GM12878 (cell line): ENCODE data around the gene MTMR10. TPM values are rescaled to one million over a fixed set of nuclear protein-coding genes. Genes with fewer than 3 reads are reported as not detected.

Experiments
- ATAC-seq: fragments of 200-7000 bp; cut with Tn5 transposase; 3 replicates; pipeline ENCODE4 v1.9.1; 2020; ENCODE audit warnings: mild to moderate bottlenecking, moderate library complexity
- BruUV-seq: library from RNA; stranded (reverse); fragments of 400-500 nt; replicated peaks from 2 replicates; lab custom pipeline; 2021; lab: Mats Ljungman, UMichigan
- CTCF ChIA-PET: fragments of 300-600 bp; sonication (Branson Sonifier 250); formaldehyde crosslinking; extraction: SDS; loops from one replicate; lab custom pipeline; 2021; ENCODE audit warnings: inconsistent platforms; lab: Yijun Ruan, JAX
- POLR2A ChIA-PET: fragments of 350-600 bp; formaldehyde crosslinking; extraction: SDS; loops from one replicate; lab custom pipeline; 2021; ENCODE audit warnings: inconsistent platforms; lab: Charles Lee
- RAD21 ChIA-PET: fragments of 300-600 bp; sonication (Branson Sonifier 250); formaldehyde crosslinking; loops from one replicate; lab custom pipeline; 2023; ENCODE audit warnings: antibody characterized with exemption; ENCODE audit not compliant: unreplicated experiment; lab: Charles Lee
- SMC1A ChIA-PET: fragments of 300-600 bp; sonication (Branson Sonifier 250); formaldehyde crosslinking; loops from one replicate; lab custom pipeline; 2023; ENCODE audit not compliant: unreplicated experiment, uncharacterized antibody; lab: Charles Lee
- DNase-seq: peaks from one replicate; pipeline ENCODE4 v3.0.0-alpha.2; 2011; ENCODE audit warnings: low read depth, low spot score
- FAIRE-seq: peaks from 3 replicates; lab custom pipeline; 2011; peaks lifted over from hg19 to GRCh38; lab: Jason Lieb, UNC
- H2AFZ ChIP-seq: 2 replicates; pipeline ENCODE4 v1.6.0; 2011; ENCODE audit warnings: low read depth, low read length, control low read depth; ENCODE audit not compliant: control insufficient read depth
- H3K27ac ChIP-seq: 2 replicates; pipeline ENCODE4 v1.5.1; 2011; ENCODE audit warnings: control low read depth; ENCODE audit not compliant: control insufficient read depth, insufficient read depth
- H3K27me3 ChIP-seq, 2 experiments: replicated peaks in 1 of 2; 2 replicates each; pipeline versions ENCODE4 v1.6.0 to v1.6.1; 2011; ENCODE audit warnings: low read length in 1 of 2; ENCODE audit not compliant: control insufficient read depth in 2 of 2, insufficient read depth in 2 of 2
- H3K36me3 ChIP-seq, 2 experiments: 2 replicates each; pipeline ENCODE4 v1.5.1; 2011; ENCODE audit warnings: low read length in 1 of 2; ENCODE audit not compliant: control insufficient read depth in 2 of 2, insufficient read depth in 2 of 2
- H3K4me1 ChIP-seq: 2 replicates; pipeline ENCODE4 v1.6.1; 2011; ENCODE audit warnings: mild to moderate bottlenecking, low read length, moderate library complexity, mixed read lengths; ENCODE audit not compliant: control insufficient read depth, insufficient read depth
- H3K4me2 ChIP-seq: 2 replicates; pipeline ENCODE4 v1.6.0; 2011; ENCODE audit warnings: control low read depth; ENCODE audit not compliant: control insufficient read depth, insufficient read depth
- H3K4me3 ChIP-seq: fragments of 200-600 bp; sonication (generic); 2 replicates; pipeline ENCODE4 v1.5.1; 2016
- H3K79me2 ChIP-seq: 2 replicates; pipeline ENCODE4 v1.6.0; 2011; ENCODE audit warnings: low read length; ENCODE audit not compliant: control insufficient read depth, insufficient read depth
- H3K9ac ChIP-seq: 2 replicates; pipeline ENCODE4 v1.8.0; 2011; ENCODE audit warnings: low read length, control low read depth, mixed read lengths; ENCODE audit not compliant: control insufficient read depth, insufficient read depth
- H3K9me3 ChIP-seq: replicated peaks from 3 replicates; pipeline ENCODE4 v1.5.1; 2011; ENCODE audit warnings: mild to moderate bottlenecking, low read length; ENCODE audit not compliant: control insufficient read depth, insufficient read depth
- H4K20me1 ChIP-seq: 2 replicates; pipeline ENCODE4 v1.6.0; 2011; ENCODE audit not compliant: control insufficient read depth, insufficient read depth
- CBX5 ChIP-seq: sonication (generic); IDR thresholded peaks from 2 replicates; pipeline ENCODE4 v1.6.1; 2016; ENCODE audit warnings: low read depth, moderate library complexity, mild to moderate bottlenecking, inconsistent platforms
- HDGF ChIP-seq: fragments of 450-650 bp; IDR thresholded peaks from 2 replicates; pipeline ENCODE4 v1.6.1; 2016; ENCODE audit warnings: antibody characterized with exemption
- MTA2 ChIP-seq: fragments of 450-650 bp; IDR thresholded peaks from 2 replicates; pipeline ENCODE4 v1.6.1; 2016; ENCODE audit warnings: low read depth, mild to moderate bottlenecking, moderate library complexity
- POLR2AphosphoS2 ChIP-seq: IDR thresholded peaks from 2 replicates; pipeline ENCODE4 v1.6.1; 2011; ENCODE audit warnings: low read depth, mild to moderate bottlenecking, low read length, improper control_type of control experiment, moderate library complexity
- RELB ChIP-seq: fragments of 450-650 bp; IDR thresholded peaks from 2 replicates; pipeline ENCODE4 v1.6.1; 2017; ENCODE audit warnings: low read depth, mild to moderate bottlenecking, moderate library complexity
- SREBF1 ChIP-seq: IDR thresholded peaks from 2 replicates; pipeline ENCODE4 v1.6.1; 2012; ENCODE audit warnings: mild to moderate bottlenecking, low read length
- TARDBP ChIP-seq: IDR thresholded peaks from 2 replicates; pipeline ENCODE4 v1.6.1; 2016; ENCODE audit warnings: borderline replicate concordance
- ZBED1 ChIP-seq: IDR thresholded peaks from 2 replicates; pipeline ENCODE4 v1.6.1; 2016; ENCODE audit warnings: borderline replicate concordance
- ZNF217 ChIP-seq: fragments of 450-650 bp; IDR thresholded peaks from 2 replicates; pipeline ENCODE4 v1.6.1; 2017; ENCODE audit warnings: antibody characterized with exemption, mild to moderate bottlenecking
- WGBS: methylation state at CpG from one replicate; pipeline ENCODE4 v1.1.6; 2016; ENCODE audit warnings: low lambda C conversion rate; ENCODE audit not compliant: insufficient replicate concordance, insufficient coverage; ENCODE audit errors: missing lambda C conversion rate; 5-methylcytosine and 5-hydroxymethylcytosine counted together
- in situ Hi-C: fragments of 300-500 bp; cut with MboI; formaldehyde crosslinking; loops from 9 replicates; pipeline ENCODE4 v1.14.3; 2018; ENCODE audit warnings: mixed read lengths
- intact Hi-C: fragments of 100-400 bp; cut with micrococcal nuclease; formaldehyde crosslinking; loops from one replicate; pipeline ENCODE4 v1.14.2; 2022; ENCODE audit not compliant: unreplicated experiment
- polyA plus RNA-seq, 11 experiments: library from polyadenylated mRNA; depleted of rRNA in 4 of 11; unstranded in 6 of 11; stranded (reverse) in 5 of 11; fragments of >200 nt; fragmentation: Nextera tagmentation in 4 of 11; fragmentation: Illumina TruSeq in 1 of 11; extraction: Ambion mirVana in 4 of 11; extraction: Trizol in 1 of 11; gene quantifications; 1 replicate in 1 of 11; 2 replicates in 10 of 11; pipeline versions ENCODE4 v1.2.1 to v1.2.3, GENCODE V29; 2011 to 2016; ENCODE audit warnings: inconsistent platforms in 2 of 11, missing spikeins in 2 of 11, low read depth in 1 of 11
- total RNA-seq, 4 experiments: library from RNA; depleted of rRNA in 3 of 4; stranded (reverse); fragments of >200 nt in 3 of 4; fragmentation: Illumina TruSeq in 1 of 4; extraction: Trizol in 1 of 4; gene quantifications; 2 replicates each; pipeline versions ENCODE4 v1.2.1 to v1.2.3, GENCODE V29; 2013 to 2021

MTMR10 gene
- total and polyA plus RNA-seq, 10 of the 15 experiments (the other 5 are each of a cell fraction or from before 2014, with no cell fraction given) = 1.9 to 13.6 (median 8.9) TPM

- no peak for FAIRE-seq
- Histone ChIP-seq H3K27me3 (no peaks in the 10 kb centered on the region), H4K20me1 (no peaks in the 10 kb centered on the region), H3K4me1 (no peaks in the 10 kb centered on the region), H3K79me2 (no peaks in the 10 kb centered on the region), H3K9ac (no peak overlapping the region), H3K36me3 (peaks cover 0 to 2% of the 10 kb centered on the region in 2 experiments; a peak in 2 of 4 replicates), H3K9me3 (no peaks in the 10 kb centered on the region), H2AFZ (no peak overlapping the region), H3K27ac (no peak overlapping the region), H3K4me2 (no peak overlapping the region), H3K4me3 (no peak overlapping the region)
- in situ Hi-C loops (no loop called here), intact Hi-C loops (no loop called here)
- ChIA-PET CTCF (no interaction called here), RAD21 (interaction anchor here (1.1 kb wide), 1 partner anchor 36 kb away, joined by 4 read pairs; no protein-coding TSS in a partner anchor), POLR2A (no interaction called here), SMC1A (interaction anchor here (0.9 to 2.3 kb wide), 5 partner anchors 8 to 14 kb away, joined by 3 to 8 read pairs (median 4); no protein-coding TSS in a partner anchor)
- no TSS peak for BruUV-seq
- TF ChIP-seq TARDBP (no peak), HDGF (no peak), ZNF217 (no peak), CBX5 (no peak), SREBF1 (no peak), POLR2AphosphoS2 (no peak), ZBED1 (no peak)
- no peak for ATAC-seq
- DNase-seq = no peak
Observed at GRCh38 chr15:30978328-30978727, 13.1 kb downstream of the MTMR10 start.

GRCh38 chr15:30974112-30974511 is 17.3 kb downstream of the MTMR10 start:
- H3K27ac ChIP-seq = no peak overlapping the region

More at GRCh38 chr15:30974112-30974511, 17.3 kb downstream of the MTMR10 start:
- intact Hi-C loops (loop anchor here (5.0 kb wide), 1 partner anchor 52 kb away; no protein-coding TSS in a partner anchor), in situ Hi-C loops (no loop called here)
- ChIA-PET RAD21 (interaction anchor here (1.2 kb wide), 1 partner anchor 14 kb away, joined by 3 read pairs; no protein-coding TSS in a partner anchor), POLR2A (no interaction called here), CTCF (interaction anchor here (0.7 to 1.5 kb wide), 3 partner anchors 8 to 11 kb away, joined by 3 to 4 read pairs (median 3); no protein-coding TSS in a partner anchor), SMC1A (interaction anchor here (0.8 to 3.1 kb wide), 4 partner anchors 8 to 31 kb away, joined by 3 to 22 read pairs (median 4); no protein-coding TSS in a partner anchor)
- no peak for TF ChIP-seq RELB
- TF ChIP-seq MTA2 = peak; percentile 33; the same call in 1 of the 2 replicates
- DNase-seq = no peak
- no peaks in the 10 kb centered on the region for H4K20me1 ChIP-seq
- 81% methylated on average over 5 of the region's 5 CpGs for WGBS
- H3K4me3 ChIP-seq = no peak overlapping the region
- BruUV-seq = no TSS peak
- FAIRE-seq = no peak
- no peak overlapping the region for H2AFZ ChIP-seq
- peaks cover 2 to 3% of the 10 kb centered on the region in 2 experiments; a peak in 2 of 4 replicates for H3K36me3 ChIP-seq
- H3K79me2 ChIP-seq = no peaks in the 10 kb centered on the region
- H3K9me3 ChIP-seq = no peaks in the 10 kb centered on the region
- H3K27me3 ChIP-seq = no peaks in the 10 kb centered on the region
- no peak overlapping the region for H3K4me2 ChIP-seq
- peak; percentile 76 for ATAC-seq
- H3K9ac ChIP-seq = no peak overlapping the region
- H3K4me1 ChIP-seq = peaks cover 10% of the 10 kb centered on the region; the same call in 1 of the 2 replicates
